ENCODE data around the gene CDH12. TPM values are rescaled to one million over a fixed set of nuclear protein-coding genes. Genes with fewer than 3 reads are reported as not detected.

Gene CDH12
- total RNA-seq, 1 experiment from 2014 or later = not detected

DNA sequence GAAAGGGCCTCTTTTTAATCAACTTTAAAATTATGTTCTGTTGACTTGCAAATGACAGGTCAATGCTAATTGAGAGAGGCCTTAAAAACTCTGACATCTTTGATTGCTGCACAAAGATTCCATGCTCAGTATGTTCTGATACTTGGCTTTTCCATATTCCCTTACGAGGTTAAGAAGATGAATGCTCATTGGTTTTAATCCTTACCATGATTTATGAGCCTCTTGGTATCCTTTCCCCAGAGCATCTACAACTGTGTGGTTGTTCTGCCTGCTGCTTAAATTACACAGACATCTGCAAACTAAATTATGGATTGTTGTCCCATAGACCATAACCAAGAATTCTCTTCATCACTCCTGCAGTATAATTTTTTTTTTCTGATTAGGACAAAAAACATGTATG lies 352.6 kb downstream of the CDH12 start:
- no peak for DNase-seq
- Mint-ChIP-seq H3K4me3 (no peak overlapping the region), H3K9me3 (peaks cover 11 to 16% of the 10 kb centered on the region in 2 experiments), H3K27me3 (ENCODE audit: low read depth) (no peaks in the 10 kb centered on the region), H3K27ac (no peak overlapping the region), H3K36me3 (ENCODE audit: insufficient read depth in 1 of 3, low read depth in 3 of 3) (peaks cover 1 to 18% (median 3%) of the 10 kb centered on the region in 3 experiments; a peak in 6 of 7 replicates), H3K4me1 (0 out of 4 replicates have a peak, but pooled peaks cover 0 to 4% of the 10 kb centered on the region in 2 experiments)
- H3K27ac ChIP-seq (ENCODE audit: insufficient read length, low read depth, low read length) = no peak overlapping the region
- H3K56ac ChIP-seq (ENCODE audit: insufficient read length, low read depth, low read length) = no peak overlapping the region
- no peak overlapping the region for H3K4ac ChIP-seq (ENCODE audit: low read depth, low read length)
- H3K4me1 ChIP-seq (ENCODE audit: insufficient read depth, low read length) = no peaks in the 10 kb centered on the region
- no peak overlapping the region for H2AFZ ChIP-seq (ENCODE audit: low read length)
- no peaks in the 10 kb centered on the region for H4K20me1 ChIP-seq (ENCODE audit: control insufficient read depth, insufficient read depth, insufficient read length)
- no peak overlapping the region for H4K91ac ChIP-seq (ENCODE audit: insufficient read length, low read depth, low read length)
- no peak overlapping the region for H3K18ac ChIP-seq (ENCODE audit: insufficient read length, low read depth, low read length)
- H3K9ac ChIP-seq (ENCODE audit: extremely low read depth, insufficient read length, low read length) = no peak overlapping the region
- H3K79me1 ChIP-seq (ENCODE audit: insufficient read depth, low read depth, low read length, poor library complexity, severe bottlenecking) = no peaks in the 10 kb centered on the region
- no peak overlapping the region for H4K8ac ChIP-seq (replicated peaks; ENCODE audit: insufficient read length, low read depth, low read length)
- H3K14ac ChIP-seq (ENCODE audit: insufficient read depth, low read length) = no peak overlapping the region
- TF ChIP-seq, protein P1, sequence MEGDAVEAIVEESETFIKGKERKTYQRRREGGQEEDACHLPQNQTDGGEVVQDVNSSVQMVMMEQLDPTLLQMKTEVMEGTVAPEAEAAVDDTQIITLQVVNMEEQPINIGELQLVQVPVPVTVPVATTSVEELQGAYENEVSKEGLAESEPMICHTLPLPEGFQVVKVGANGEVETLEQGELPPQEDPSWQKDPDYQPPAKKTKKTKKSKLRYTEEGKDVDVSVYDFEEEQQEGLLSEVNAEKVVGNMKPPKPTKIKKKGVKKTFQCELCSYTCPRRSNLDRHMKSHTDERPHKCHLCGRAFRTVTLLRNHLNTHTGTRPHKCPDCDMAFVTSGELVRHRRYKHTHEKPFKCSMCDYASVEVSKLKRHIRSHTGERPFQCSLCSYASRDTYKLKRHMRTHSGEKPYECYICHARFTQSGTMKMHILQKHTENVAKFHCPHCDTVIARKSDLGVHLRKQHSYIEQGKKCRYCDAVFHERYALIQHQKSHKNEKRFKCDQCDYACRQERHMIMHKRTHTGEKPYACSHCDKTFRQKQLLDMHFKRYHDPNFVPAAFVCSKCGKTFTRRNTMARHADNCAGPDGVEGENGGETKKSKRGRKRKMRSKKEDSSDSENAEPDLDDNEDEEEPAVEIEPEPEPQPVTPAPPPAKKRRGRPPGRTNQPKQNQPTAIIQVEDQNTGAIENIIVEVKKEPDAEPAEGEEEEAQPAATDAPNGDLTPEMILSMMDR (conservative IDR thresholded peaks at IDR 0.05) = no peak
- H2BK20ac ChIP-seq (ENCODE audit: low read depth, low read length, poor library complexity, severe bottlenecking) = no peak overlapping the region
- no peaks in the 10 kb centered on the region for H3K27me3 ChIP-seq (ENCODE audit: insufficient read depth, low read length)
- no peaks in the 10 kb centered on the region for H3K79me2 ChIP-seq (ENCODE audit: insufficient read depth, low read length)
- no CpG with 5 or more reads among the region's 1 CpG for WGBS (ENCODE audit: extremely low coverage, insufficient read length, low lambda C conversion rate)
- H2BK12ac ChIP-seq (ENCODE audit: insufficient read length, low read depth, low read length) = no peak overlapping the region
- no peak overlapping the region for H2BK15ac ChIP-seq (ENCODE audit: low read depth, low read length)
- H2AK5ac ChIP-seq (ENCODE audit: insufficient read length, low read length) = no peak overlapping the region
- no peak overlapping the region for H3T11ph ChIP-seq (ENCODE audit: low read length)
- no peak overlapping the region for H3K23ac ChIP-seq (ENCODE audit: insufficient read length, low read depth, low read length)
- no peaks in the 10 kb centered on the region for H3K9me3 ChIP-seq (ENCODE audit: control insufficient read depth, low read depth, low read length)
- H2BK120ac ChIP-seq (ENCODE audit: low read depth, low read length, poor library complexity, severe bottlenecking) = no peak overlapping the region
- H3K4me2 ChIP-seq (ENCODE audit: insufficient read depth, insufficient read length, low read length) = no peak overlapping the region
- no peaks in the 10 kb centered on the region for H3K23me2 ChIP-seq (ENCODE audit: insufficient read length, low read depth, low read length, poor library complexity, severe bottlenecking)
- H4K5ac ChIP-seq (ENCODE audit: insufficient read length, low read depth, low read length) = no peak overlapping the region
- H2BK5ac ChIP-seq (ENCODE audit: insufficient read length, low read length) = no peak overlapping the region
